Loucy (cell line): ENCODE results near the gene PEX12.

Experiments
- EZH2phosphoT487 ChIP-seq: fragments of 200-600 bp; IDR thresholded peaks from 2 replicates; pipeline ENCODE4 v1.6.1; 2018; ENCODE audit warnings: antibody characterized with exemption, mild to moderate bottlenecking, moderate library complexity, borderline replicate concordance
- TF ChIP-seq, protein P1 (sequence below): fragments of 200-600 bp; sonication (generic); conservative IDR thresholded peaks from 2 replicates; pipeline ENCODE4 v1.5.1; 2014; ENCODE audit warnings: mild to moderate bottlenecking, antibody characterized with exemption, low read length

DNA sequence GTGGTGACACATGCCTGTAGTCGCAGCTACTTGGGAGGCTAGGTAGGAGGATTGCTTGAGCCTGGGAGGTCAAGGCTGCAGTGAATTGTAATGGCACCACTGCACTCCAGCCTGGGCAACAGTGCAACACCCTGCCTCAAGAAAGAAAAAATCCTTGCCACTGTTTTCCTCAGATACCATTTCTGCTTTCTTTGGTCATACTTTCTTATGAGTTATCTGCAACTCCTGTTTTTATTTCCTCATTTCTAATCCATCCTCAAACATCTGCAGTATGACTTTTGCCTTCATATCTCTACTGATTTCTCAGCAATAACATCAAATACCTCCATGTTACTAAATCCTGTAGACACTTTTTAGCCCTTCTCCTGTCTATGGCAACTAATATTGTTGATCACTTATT lies 5.7 kb upstream of the PEX12 start:
- TF ChIP-seq, protein P1, sequence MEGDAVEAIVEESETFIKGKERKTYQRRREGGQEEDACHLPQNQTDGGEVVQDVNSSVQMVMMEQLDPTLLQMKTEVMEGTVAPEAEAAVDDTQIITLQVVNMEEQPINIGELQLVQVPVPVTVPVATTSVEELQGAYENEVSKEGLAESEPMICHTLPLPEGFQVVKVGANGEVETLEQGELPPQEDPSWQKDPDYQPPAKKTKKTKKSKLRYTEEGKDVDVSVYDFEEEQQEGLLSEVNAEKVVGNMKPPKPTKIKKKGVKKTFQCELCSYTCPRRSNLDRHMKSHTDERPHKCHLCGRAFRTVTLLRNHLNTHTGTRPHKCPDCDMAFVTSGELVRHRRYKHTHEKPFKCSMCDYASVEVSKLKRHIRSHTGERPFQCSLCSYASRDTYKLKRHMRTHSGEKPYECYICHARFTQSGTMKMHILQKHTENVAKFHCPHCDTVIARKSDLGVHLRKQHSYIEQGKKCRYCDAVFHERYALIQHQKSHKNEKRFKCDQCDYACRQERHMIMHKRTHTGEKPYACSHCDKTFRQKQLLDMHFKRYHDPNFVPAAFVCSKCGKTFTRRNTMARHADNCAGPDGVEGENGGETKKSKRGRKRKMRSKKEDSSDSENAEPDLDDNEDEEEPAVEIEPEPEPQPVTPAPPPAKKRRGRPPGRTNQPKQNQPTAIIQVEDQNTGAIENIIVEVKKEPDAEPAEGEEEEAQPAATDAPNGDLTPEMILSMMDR, result no peak
- TF ChIP-seq EZH2phosphoT487, result no peak
